Liver (tissue), 9 donors: ENCODE results near the gene ZER1. TPM values are rescaled to one million over a fixed set of nuclear protein-coding genes. Genes with fewer than 3 reads are reported as not detected.

Experiments
- DNase-seq: peaks from one replicate; pipeline ENCODE4 v3.0.0-alpha.2; 2017; ENCODE audit warnings: low spot score
- H3K27ac ChIP-seq, 2 donors: one replicate each; pipeline ENCODE4 v1.7.0; 2013; ENCODE audit warnings: inconsistent platforms in 2 of 2, low read length in 2 of 2, control low read depth in 1 of 2, low read depth in 1 of 2, mild to moderate bottlenecking in 1 of 2
- H3K27me3 ChIP-seq, 4 donors: one replicate each; pipeline versions ENCODE4 v1.6.1 to v1.7.0; 2013; ENCODE audit warnings: low read length in 3 of 4, inconsistent platforms in 1 of 4, mild to moderate bottlenecking in 1 of 4, moderate library complexity in 1 of 4; ENCODE audit not compliant: control insufficient read depth in 4 of 4, insufficient read depth in 4 of 4
- H3K36me3 ChIP-seq, 4 donors: one replicate each; pipeline versions ENCODE4 v1.6.1 to v1.7.0; 2013; ENCODE audit warnings: low read length in 3 of 4, mild to moderate bottlenecking in 3 of 4, low read depth in 1 of 4, moderate library complexity in 1 of 4; ENCODE audit not compliant: control insufficient read depth in 4 of 4, insufficient read depth in 3 of 4
- H3K4me1 ChIP-seq, 4 donors: one replicate each; pipeline versions ENCODE4 v1.6.1 to v1.7.0; 2013; ENCODE audit warnings: low read length in 3 of 4, mild to moderate bottlenecking in 3 of 4, moderate library complexity in 1 of 4; ENCODE audit not compliant: control insufficient read depth in 4 of 4, insufficient read depth in 4 of 4
- H3K4me3 ChIP-seq, 3 donors: one replicate each; pipeline versions ENCODE4 v1.6.1 to v1.7.0; 2013; ENCODE audit warnings: low read length in 3 of 3, control low read depth in 1 of 3, low read depth in 1 of 3, mild to moderate bottlenecking in 1 of 3
- H3K9ac ChIP-seq, 2 donors: one replicate each; pipeline ENCODE4 v1.7.0; 2013; ENCODE audit warnings: low read length in 2 of 2, mild to moderate bottlenecking in 2 of 2, moderate library complexity in 2 of 2, control low read depth in 1 of 2, low read depth in 1 of 2
- H3K9me3 ChIP-seq, 4 donors: one replicate each; pipeline versions ENCODE4 v1.6.1 to v1.7.0; 2013; ENCODE audit warnings: low read length in 3 of 4; ENCODE audit not compliant: control insufficient read depth in 4 of 4
- EGR1 ChIP-seq, 2 donors: IDR thresholded peaks; 2 replicates each; pipeline ENCODE4 v1.6.1; 2016 to 2018; ENCODE audit warnings: antibody characterized with exemption in 2 of 2, low read depth in 2 of 2
- FOXA1 ChIP-seq: IDR thresholded peaks from 2 replicates; pipeline ENCODE4 v1.6.1; 2016; ENCODE audit warnings: antibody characterized with exemption
- FOXA2 ChIP-seq: IDR thresholded peaks from 2 replicates; pipeline ENCODE4 v1.6.1; 2016; ENCODE audit warnings: antibody characterized with exemption
- GABPA ChIP-seq, 2 donors: IDR thresholded peaks in 1 of 2; conservative IDR thresholded peaks in 1 of 2; 2 replicates each; pipeline ENCODE4 v1.6.1; 2016; ENCODE audit warnings: antibody characterized with exemption in 2 of 2, mild to moderate bottlenecking in 1 of 2, moderate library complexity in 1 of 2
- HNF4A ChIP-seq, 2 donors: conservative IDR thresholded peaks; 2 replicates each; pipeline ENCODE4 v1.6.1; 2016; ENCODE audit warnings: antibody characterized with exemption in 2 of 2, mild to moderate bottlenecking in 2 of 2
- HNF4G ChIP-seq: IDR thresholded peaks from 2 replicates; pipeline ENCODE4 v1.6.1; 2016; ENCODE audit warnings: antibody characterized with exemption
- JUND ChIP-seq, 2 donors: IDR thresholded peaks; 2 replicates each; pipeline ENCODE4 v1.6.1; 2016; ENCODE audit warnings: antibody characterized with exemption in 2 of 2
- NR2F2 ChIP-seq: IDR thresholded peaks from 2 replicates; pipeline ENCODE4 v1.6.1; 2016; ENCODE audit warnings: antibody characterized with exemption
- RAD21 ChIP-seq, 2 donors: IDR thresholded peaks; 2 replicates each; pipeline ENCODE4 v1.6.1; 2016; ENCODE audit warnings: antibody characterized with exemption in 2 of 2, mild to moderate bottlenecking in 2 of 2
- RXRA ChIP-seq, 2 donors: IDR thresholded peaks; 2 replicates each; pipeline ENCODE4 v1.6.1; 2017 to 2018; ENCODE audit warnings: antibody characterized with exemption in 2 of 2, mild to moderate bottlenecking in 1 of 2
- SP1 ChIP-seq: IDR thresholded peaks from 2 replicates; pipeline ENCODE4 v1.6.1; 2018; ENCODE audit warnings: antibody characterized with exemption, mild to moderate bottlenecking
- TAF1 ChIP-seq: conservative IDR thresholded peaks from 2 replicates; pipeline ENCODE4 v1.6.1; 2016; ENCODE audit warnings: antibody characterized with exemption, mild to moderate bottlenecking
- YY1 ChIP-seq: IDR thresholded peaks from 2 replicates; pipeline ENCODE4 v1.6.1; 2016; ENCODE audit warnings: antibody characterized with exemption, mild to moderate bottlenecking
- WGBS: extraction: QIAGEN DNeasy Blood & Tissue Kit; methylation state at CpG from one replicate; pipeline ENCODE4 v1.1.7; 2013; 5-methylcytosine and 5-hydroxymethylcytosine counted together
- polyA plus RNA-seq, 2 donors: library from polyadenylated mRNA; stranded (reverse) in 1 of 2; unstranded in 1 of 2; fragments of 200-250 nt in 1 of 2; fragments of >200 nt in 1 of 2; fragmentation: Nextera tagmentation in 1 of 2; extraction: Ambion mirVana in 1 of 2; gene quantifications; one replicate each; pipeline versions ENCODE4 v1.2.1 to v1.2.3, GENCODE V29; 2013 to 2015
- total RNA-seq, 2 donors: library from RNA; depleted of rRNA; stranded (reverse); fragments of >200 nt; gene quantifications; one replicate each; pipeline ENCODE4 v1.2.3, GENCODE V29; 2014
- TF ChIP-seq, protein P1 (sequence below): IDR thresholded peaks from 2 replicates; pipeline ENCODE4 v1.6.1; 2016; ENCODE audit warnings: antibody characterized with exemption
- TF ChIP-seq, protein P2 (sequence below): IDR thresholded peaks from 2 replicates; pipeline ENCODE4 v1.6.1; 2016; ENCODE audit warnings: antibody characterized with exemption
- TF ChIP-seq, protein P3 (sequence below): IDR thresholded peaks from 2 replicates; pipeline ENCODE4 v1.6.1; 2016; ENCODE audit warnings: antibody characterized with exemption
- TF ChIP-seq, protein P4 (sequence below): fragments of 150-350 bp; IDR thresholded peaks from 2 replicates; pipeline ENCODE4 v1.5.1; 2017; ENCODE audit warnings: improper control_type of control experiment, low read depth, low read length; ENCODE audit not compliant: missing input control
- TF ChIP-seq, protein P5 (sequence below): IDR thresholded peaks from 2 replicates; pipeline ENCODE4 v1.6.1; 2016; ENCODE audit warnings: antibody characterized with exemption, mild to moderate bottlenecking
- donor health status: healthy.
- donor health status: healthy.
- donor health status: healthy.
- donor health status: healthy.
- donor health status: healthy.

ZER1 gene
- total and polyA plus RNA-seq, 4 donors, result 7.6 to 29.1 (median 15.8) TPM

DNA sequence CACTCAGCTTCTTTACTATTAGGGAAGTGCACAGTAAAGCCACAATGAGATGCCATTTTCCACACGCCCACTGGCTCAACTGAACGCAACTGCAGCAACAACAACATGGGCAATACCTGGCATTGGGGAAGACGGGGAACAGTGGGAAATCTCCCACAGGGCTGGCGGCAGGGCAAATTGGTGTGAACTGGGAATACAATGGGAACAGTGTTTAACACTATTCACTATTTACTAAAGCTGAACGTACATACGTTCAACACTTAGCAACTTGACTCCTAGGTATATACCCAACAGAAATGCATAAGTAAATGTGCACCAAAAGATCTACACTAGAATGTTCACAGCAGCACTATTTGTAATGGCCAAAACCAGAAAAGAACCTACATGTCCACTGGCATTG is 14.1 kb downstream of the ZER1 start:
- no peak for DNase-seq
- H3K27me3 ChIP-seq, result no peaks in the 10 kb centered on the region
- no peak overlapping the region for H3K9ac ChIP-seq
- no peaks in the 10 kb centered on the region for H3K9me3 ChIP-seq
- WGBS, result 95% methylated on average over 6 of the region's 6 CpGs
- TF ChIP-seq RAD21 (IDR thresholded peaks at IDR 0.05), result no peak
- TF ChIP-seq FOXA2, result no peak
- TF ChIP-seq, protein P1, sequence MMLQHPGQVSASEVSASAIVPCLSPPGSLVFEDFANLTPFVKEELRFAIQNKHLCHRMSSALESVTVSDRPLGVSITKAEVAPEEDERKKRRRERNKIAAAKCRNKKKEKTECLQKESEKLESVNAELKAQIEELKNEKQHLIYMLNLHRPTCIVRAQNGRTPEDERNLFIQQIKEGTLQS, result no peak
- TF ChIP-seq NR2F2, result no peak
- TF ChIP-seq, protein P2, sequence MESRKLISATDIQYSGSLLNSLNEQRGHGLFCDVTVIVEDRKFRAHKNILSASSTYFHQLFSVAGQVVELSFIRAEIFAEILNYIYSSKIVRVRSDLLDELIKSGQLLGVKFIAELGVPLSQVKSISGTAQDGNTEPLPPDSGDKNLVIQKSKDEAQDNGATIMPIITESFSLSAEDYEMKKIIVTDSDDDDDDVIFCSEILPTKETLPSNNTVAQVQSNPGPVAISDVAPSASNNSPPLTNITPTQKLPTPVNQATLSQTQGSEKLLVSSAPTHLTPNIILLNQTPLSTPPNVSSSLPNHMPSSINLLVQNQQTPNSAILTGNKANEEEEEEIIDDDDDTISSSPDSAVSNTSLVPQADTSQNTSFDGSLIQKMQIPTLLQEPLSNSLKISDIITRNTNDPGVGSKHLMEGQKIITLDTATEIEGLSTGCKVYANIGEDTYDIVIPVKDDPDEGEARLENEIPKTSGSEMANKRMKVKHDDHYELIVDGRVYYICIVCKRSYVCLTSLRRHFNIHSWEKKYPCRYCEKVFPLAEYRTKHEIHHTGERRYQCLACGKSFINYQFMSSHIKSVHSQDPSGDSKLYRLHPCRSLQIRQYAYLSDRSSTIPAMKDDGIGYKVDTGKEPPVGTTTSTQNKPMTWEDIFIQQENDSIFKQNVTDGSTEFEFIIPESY, result no peak
- no peak for TF ChIP-seq TAF1
- no peak for TF ChIP-seq HNF4A (conservative IDR thresholded peaks at IDR 0.05)
- TF ChIP-seq, protein P3, sequence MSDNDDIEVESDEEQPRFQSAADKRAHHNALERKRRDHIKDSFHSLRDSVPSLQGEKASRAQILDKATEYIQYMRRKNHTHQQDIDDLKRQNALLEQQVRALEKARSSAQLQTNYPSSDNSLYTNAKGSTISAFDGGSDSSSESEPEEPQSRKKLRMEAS, result no peak
- TF ChIP-seq, protein P4, sequence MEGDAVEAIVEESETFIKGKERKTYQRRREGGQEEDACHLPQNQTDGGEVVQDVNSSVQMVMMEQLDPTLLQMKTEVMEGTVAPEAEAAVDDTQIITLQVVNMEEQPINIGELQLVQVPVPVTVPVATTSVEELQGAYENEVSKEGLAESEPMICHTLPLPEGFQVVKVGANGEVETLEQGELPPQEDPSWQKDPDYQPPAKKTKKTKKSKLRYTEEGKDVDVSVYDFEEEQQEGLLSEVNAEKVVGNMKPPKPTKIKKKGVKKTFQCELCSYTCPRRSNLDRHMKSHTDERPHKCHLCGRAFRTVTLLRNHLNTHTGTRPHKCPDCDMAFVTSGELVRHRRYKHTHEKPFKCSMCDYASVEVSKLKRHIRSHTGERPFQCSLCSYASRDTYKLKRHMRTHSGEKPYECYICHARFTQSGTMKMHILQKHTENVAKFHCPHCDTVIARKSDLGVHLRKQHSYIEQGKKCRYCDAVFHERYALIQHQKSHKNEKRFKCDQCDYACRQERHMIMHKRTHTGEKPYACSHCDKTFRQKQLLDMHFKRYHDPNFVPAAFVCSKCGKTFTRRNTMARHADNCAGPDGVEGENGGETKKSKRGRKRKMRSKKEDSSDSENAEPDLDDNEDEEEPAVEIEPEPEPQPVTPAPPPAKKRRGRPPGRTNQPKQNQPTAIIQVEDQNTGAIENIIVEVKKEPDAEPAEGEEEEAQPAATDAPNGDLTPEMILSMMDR, result no peak
- no peak for TF ChIP-seq HNF4G
- TF ChIP-seq RXRA (IDR thresholded peaks at IDR 0.05), result no peak
- TF ChIP-seq SP1, result no peak
- TF ChIP-seq, protein P5, sequence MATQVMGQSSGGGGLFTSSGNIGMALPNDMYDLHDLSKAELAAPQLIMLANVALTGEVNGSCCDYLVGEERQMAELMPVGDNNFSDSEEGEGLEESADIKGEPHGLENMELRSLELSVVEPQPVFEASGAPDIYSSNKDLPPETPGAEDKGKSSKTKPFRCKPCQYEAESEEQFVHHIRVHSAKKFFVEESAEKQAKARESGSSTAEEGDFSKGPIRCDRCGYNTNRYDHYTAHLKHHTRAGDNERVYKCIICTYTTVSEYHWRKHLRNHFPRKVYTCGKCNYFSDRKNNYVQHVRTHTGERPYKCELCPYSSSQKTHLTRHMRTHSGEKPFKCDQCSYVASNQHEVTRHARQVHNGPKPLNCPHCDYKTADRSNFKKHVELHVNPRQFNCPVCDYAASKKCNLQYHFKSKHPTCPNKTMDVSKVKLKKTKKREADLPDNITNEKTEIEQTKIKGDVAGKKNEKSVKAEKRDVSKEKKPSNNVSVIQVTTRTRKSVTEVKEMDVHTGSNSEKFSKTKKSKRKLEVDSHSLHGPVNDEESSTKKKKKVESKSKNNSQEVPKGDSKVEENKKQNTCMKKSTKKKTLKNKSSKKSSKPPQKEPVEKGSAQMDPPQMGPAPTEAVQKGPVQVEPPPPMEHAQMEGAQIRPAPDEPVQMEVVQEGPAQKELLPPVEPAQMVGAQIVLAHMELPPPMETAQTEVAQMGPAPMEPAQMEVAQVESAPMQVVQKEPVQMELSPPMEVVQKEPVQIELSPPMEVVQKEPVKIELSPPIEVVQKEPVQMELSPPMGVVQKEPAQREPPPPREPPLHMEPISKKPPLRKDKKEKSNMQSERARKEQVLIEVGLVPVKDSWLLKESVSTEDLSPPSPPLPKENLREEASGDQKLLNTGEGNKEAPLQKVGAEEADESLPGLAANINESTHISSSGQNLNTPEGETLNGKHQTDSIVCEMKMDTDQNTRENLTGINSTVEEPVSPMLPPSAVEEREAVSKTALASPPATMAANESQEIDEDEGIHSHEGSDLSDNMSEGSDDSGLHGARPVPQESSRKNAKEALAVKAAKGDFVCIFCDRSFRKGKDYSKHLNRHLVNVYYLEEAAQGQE, result no peak
- no peak for TF ChIP-seq EGR1 (IDR thresholded peaks at IDR 0.05; ENCODE audit: low read depth in 2 of 2)
- TF ChIP-seq YY1, result no peak
- no peak for TF ChIP-seq JUND (IDR thresholded peaks at IDR 0.05)
- no peak for TF ChIP-seq FOXA1
- TF ChIP-seq GABPA (IDR thresholded peaks at IDR 0.05 in 1 of 2, conservative IDR thresholded peaks at IDR 0.05 in 1 of 2), result no peak
- peaks cover 5 to 18% (median 18%) of the 10 kb centered on the region in 4 donors for H3K36me3 ChIP-seq
- H3K4me1 ChIP-seq, result peaks cover 4 to 15% (median 8%) of the 10 kb centered on the region in 4 donors
- H3K4me3 ChIP-seq, result no peak overlapping the region
- H3K27ac ChIP-seq, result no peak overlapping the region
